OCI-LY1 (cell line): ENCODE measurements around the gene ULK4.

ENCODE experiments used
- EZH2 ChIP-seq: fragments of 200-600 bp; sonication (generic), shearing (Covaris generic); IDR thresholded peaks from 2 replicates; pipeline ENCODE4 v1.8.0; 2017; ENCODE audit warnings: borderline replicate concordance, mixed run types, mild to moderate bottlenecking, antibody characterized with exemption, low read length, moderate library complexity, mixed read lengths
- TF ChIP-seq, protein P1 (sequence below): fragments of 200-600 bp; sonication (generic), shearing (Covaris generic); IDR thresholded peaks from 2 replicates; pipeline ENCODE4 v1.5.1; 2017; ENCODE audit warnings: mild to moderate bottlenecking, antibody characterized with exemption, low read length, moderate library complexity, mixed read lengths

DNA sequence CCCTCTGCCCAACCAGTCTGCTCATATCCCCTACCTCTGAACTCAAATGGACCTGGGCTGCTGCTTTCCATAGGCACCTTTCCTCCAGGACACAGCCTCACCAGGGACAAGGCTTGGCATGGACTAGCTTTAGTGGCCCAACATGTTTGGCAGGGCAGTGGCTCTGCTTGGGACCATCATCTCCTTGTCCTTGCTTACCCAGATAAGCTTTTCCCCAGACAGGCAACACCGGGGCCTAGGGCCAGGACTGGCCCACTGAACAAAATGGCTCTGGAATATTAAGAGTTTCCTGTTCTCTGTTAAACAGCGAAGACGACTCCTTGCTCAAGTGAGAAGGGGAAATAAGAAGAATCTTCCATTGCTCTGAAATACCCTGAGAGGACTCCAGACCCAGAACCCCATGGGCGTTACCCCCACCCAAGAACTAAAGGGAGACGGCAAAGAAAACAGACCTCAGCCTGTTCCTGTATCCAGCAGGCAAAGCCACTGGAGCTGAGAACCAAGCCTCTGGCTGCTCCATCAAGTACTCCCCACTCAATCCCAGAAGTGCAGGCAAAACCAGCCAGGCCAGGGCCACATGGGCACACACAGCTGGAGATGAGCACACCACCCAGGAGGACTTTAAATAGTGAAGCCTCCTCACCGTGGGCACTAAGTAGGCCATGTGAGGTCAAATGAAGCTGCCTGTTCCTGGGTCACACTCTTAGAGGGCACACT, 717.1 kb downstream of the ULK4 start:
- TF ChIP-seq, protein P1, sequence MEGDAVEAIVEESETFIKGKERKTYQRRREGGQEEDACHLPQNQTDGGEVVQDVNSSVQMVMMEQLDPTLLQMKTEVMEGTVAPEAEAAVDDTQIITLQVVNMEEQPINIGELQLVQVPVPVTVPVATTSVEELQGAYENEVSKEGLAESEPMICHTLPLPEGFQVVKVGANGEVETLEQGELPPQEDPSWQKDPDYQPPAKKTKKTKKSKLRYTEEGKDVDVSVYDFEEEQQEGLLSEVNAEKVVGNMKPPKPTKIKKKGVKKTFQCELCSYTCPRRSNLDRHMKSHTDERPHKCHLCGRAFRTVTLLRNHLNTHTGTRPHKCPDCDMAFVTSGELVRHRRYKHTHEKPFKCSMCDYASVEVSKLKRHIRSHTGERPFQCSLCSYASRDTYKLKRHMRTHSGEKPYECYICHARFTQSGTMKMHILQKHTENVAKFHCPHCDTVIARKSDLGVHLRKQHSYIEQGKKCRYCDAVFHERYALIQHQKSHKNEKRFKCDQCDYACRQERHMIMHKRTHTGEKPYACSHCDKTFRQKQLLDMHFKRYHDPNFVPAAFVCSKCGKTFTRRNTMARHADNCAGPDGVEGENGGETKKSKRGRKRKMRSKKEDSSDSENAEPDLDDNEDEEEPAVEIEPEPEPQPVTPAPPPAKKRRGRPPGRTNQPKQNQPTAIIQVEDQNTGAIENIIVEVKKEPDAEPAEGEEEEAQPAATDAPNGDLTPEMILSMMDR = no peak
- no peak for TF ChIP-seq EZH2
